Measurements from ENCODE around the gene SLC6A5. TPM values are rescaled to one million over a fixed set of nuclear protein-coding genes. Genes with fewer than 3 reads are reported as not detected.

The SLC6A5 gene
- total RNA-seq, 6 experiments from 2014 or later: not detected

GRCh38 chr11:20672575-20672974 is 73.2 kb downstream of the SLC6A5 start:
- Histone ChIP-seq H3K36me3 (no peaks in the 10 kb centered on the region), H3K27me3 (peaks cover 0 to 7% of the 10 kb centered on the region in 2 donors), H3K4me1 (peaks cover 0 to 9% (median 0%) of the 10 kb centered on the region in 4 donors), H3K9me3 (no peaks in the 10 kb centered on the region), H3K27ac (no peak overlapping the region), H3K4me3 (no peak overlapping the region)
- WGBS (ENCODE audit: insufficient coverage, low coverage, low lambda C conversion rate, missing lambda C conversion rate): no CpG with 5 or more reads among the region's 2 CpGs
- ATAC-seq: peak; percentile 31 to 56 (median 46)
- intact Hi-C loops (cut with DNase I): no loop called here
- TF ChIP-seq CTCF (IDR thresholded peaks at IDR 0.05) (peak in 3 of 4 donors; percentile 28 to 34 (median 28)), POLR2A (IDR thresholded peaks at IDR 0.05) (no peak)
- no peak for DNase-seq

- ATAC-seq (no peak), DNase-seq (no peak)
- no peaks in the 10 kb centered on the region for H3K4me1 ChIP-seq
- no peaks in the 10 kb centered on the region for H3K36me3 ChIP-seq
- no CpG with 5 or more reads among the region's 2 CpGs for WGBS (ENCODE audit: insufficient coverage, low coverage, low lambda C conversion rate, missing lambda C conversion rate)
- intact Hi-C loops (cut with DNase I): no loop called here
- TF ChIP-seq POLR2A (IDR thresholded peaks at IDR 0.05): no peak
- no peak for TF ChIP-seq CTCF (IDR thresholded peaks at IDR 0.05)
- no peak overlapping the region for H3K4me3 ChIP-seq
- no peak overlapping the region for H3K27ac ChIP-seq
- no peaks in the 10 kb centered on the region for H3K27me3 ChIP-seq
- H3K9me3 ChIP-seq: no peaks in the 10 kb centered on the region
Measured at GRCh38 chr11:20676658-20677057, 77.2 kb downstream of the SLC6A5 start.

GRCh38 chr11:20688761-20689160 is 89.4 kb downstream of the SLC6A5 start:
- no peaks in the 10 kb centered on the region for H3K9me3 ChIP-seq

GRCh38 chr11:20707876-20708275 is 108.5 kb downstream of the SLC6A5 start:
- Histone ChIP-seq H3K4me3 (no peak overlapping the region), H3K27ac (no peak overlapping the region), H3K4me1 (no peaks in the 10 kb centered on the region), H3K27me3 (no peaks in the 10 kb centered on the region), H3K9me3 (no peaks in the 10 kb centered on the region), H3K36me3 (no peaks in the 10 kb centered on the region)
- DNase-seq: no peak
- ATAC-seq: no peak
- intact Hi-C loops (cut with DNase I): no loop called here
- 20% methylated on average over 1 of the region's 6 CpGs for WGBS (ENCODE audit: insufficient coverage, low coverage, low lambda C conversion rate, missing lambda C conversion rate)
- TF ChIP-seq CTCF (IDR thresholded peaks at IDR 0.05) (no peak), POLR2A (IDR thresholded peaks at IDR 0.05) (no peak)

More at GRCh38 chr11:20688761-20689160, 89.4 kb downstream of the SLC6A5 start:
- intact Hi-C loops (cut with DNase I): no loop called here
- no peak for ATAC-seq
- no peak for DNase-seq
- no peaks in the 10 kb centered on the region for H3K4me1 ChIP-seq
- 26% methylated on average over 3 of the region's 3 CpGs for WGBS (ENCODE audit: insufficient coverage, low coverage, low lambda C conversion rate, missing lambda C conversion rate)
- H3K4me3 ChIP-seq: no peak overlapping the region
- no peaks in the 10 kb centered on the region for H3K36me3 ChIP-seq
- TF ChIP-seq CTCF (IDR thresholded peaks at IDR 0.05) (no peak), POLR2A (IDR thresholded peaks at IDR 0.05) (no peak)
- no peak overlapping the region for H3K27ac ChIP-seq
- H3K27me3 ChIP-seq: no peaks in the 10 kb centered on the region

Other genes with a start within 250 kb of the SLC6A5 start
- 100 to 1,000 TPM in 2 of 6 experiments, 10 to 100 TPM in 4; 63.0 to 152 (median 83.3) TPM for gene HTATIP2, start 235.9 kb upstream of the SLC6A5 start, total RNA-seq
- gene PRMT3, start 211.9 kb upstream of the SLC6A5 start, total RNA-seq: 10 to 100 TPM in 2 of 6 experiments, 1 to 10 TPM in 4; 3.4 to 11.8 (median 4.6) TPM
- not detected for gene NELL1, start 70.0 kb downstream of the SLC6A5 start, total RNA-seq